ENCODE measurements around the gene UQCRH.

UQCRH gene

DNA sequence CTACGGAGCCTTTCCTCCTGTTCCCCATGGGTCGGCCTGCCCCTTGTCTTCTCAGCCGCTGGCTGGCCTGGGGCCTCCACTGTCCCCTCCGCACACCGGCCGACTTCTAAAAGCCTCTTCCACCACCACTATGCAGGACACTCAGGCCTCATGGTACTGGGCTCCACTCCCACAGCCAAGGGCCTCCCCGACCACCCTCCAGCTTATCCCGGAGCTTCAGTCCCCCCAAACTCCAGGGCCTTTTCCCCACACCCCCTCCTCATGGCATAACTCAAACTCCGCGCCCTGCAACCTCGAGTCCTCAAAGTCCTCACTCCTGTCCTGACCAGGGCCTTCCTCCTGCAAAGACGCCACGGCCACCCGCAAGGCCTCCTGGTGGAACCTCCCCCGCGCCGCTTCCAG lies 2.1 kb upstream of the UQCRH start:
- no peaks in the 10 kb centered on the region for H3K9me3 ChIP-seq (ENCODE audit: insufficient read depth, low read length)
- no peak for TF ChIP-seq SUZ12 (IDR thresholded peaks at IDR 0.05; ENCODE audit: extremely low read depth, insufficient read depth, insufficient read length)
- no peak for TF ChIP-seq YY1 (IDR thresholded peaks at IDR 0.05; ENCODE audit: insufficient read depth, insufficient read length)
- no peak for TF ChIP-seq ZNF274 (IDR thresholded peaks at IDR 0.05; ENCODE audit: low read depth, low read length)
- no peak for DNase-seq (ENCODE audit: low read depth, low spot score)

DNA sequence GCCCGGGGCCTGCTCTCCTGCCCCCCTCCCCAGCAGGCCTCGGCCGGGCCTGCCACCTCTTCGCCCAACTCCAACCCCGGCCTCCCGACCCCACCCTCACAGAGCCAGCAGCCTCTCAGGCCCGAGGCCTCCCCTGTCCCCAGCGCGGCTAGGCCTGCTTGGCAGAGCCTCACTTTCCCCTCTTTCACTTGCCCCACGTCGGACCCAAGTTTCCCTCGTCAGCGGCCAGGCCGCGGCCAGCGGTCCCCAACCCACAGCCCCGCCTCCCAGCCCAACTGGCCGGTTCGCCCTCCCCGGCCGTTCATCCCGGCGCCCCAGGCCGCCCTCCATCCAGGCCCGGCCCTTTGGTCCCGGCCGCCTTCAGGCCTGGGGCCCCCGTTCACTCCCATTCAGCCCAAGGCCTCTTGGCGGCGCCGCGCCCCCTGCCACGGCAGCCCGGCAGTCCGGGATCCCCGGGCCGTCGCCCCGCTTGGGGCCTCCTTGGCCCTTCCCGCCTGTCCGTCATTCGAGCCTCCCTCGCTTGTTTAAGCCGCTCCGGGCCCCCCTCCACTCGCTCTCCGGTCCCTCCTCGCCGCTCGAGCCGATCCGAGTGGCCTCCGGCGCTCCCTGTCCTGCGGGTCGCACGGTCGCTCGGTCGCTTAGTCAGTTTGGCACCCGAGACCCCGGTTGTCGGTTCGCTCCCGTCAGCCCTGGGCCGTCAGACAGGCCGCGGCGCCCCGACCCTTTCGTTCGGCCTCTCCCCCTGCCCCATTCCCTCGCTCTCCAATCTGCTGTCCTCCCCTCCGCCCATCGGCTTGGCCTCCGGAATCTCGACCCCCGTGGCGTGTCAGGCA lies 1.5 kb upstream of the UQCRH start:
- Histone ChIP-seq H3K36me3 (ENCODE audit: insufficient read depth, insufficient read length, low read length) (peaks cover 42% of the 10 kb centered on the region), H3K9me3 (ENCODE audit: insufficient read depth, low read length) (no peaks in the 10 kb centered on the region), H3K9ac (ENCODE audit: insufficient read length, low read depth) (peak overlapping the region; percentile 97), H3K4me3 (ENCODE audit: insufficient read length, low read depth) (peak overlapping the region; percentile 98), H3K4me1 (ENCODE audit: insufficient read depth, insufficient read length) (peaks cover 13% of the 10 kb centered on the region), H3K27me3 (ENCODE audit: insufficient read depth, insufficient read length) (no peaks in the 10 kb centered on the region)
- no peak for TF ChIP-seq ZNF274 (IDR thresholded peaks at IDR 0.05; ENCODE audit: low read depth, low read length)
- no peak for TF ChIP-seq SUZ12 (IDR thresholded peaks at IDR 0.05; ENCODE audit: extremely low read depth, insufficient read depth, insufficient read length)
- no peak for TF ChIP-seq YY1 (IDR thresholded peaks at IDR 0.05; ENCODE audit: insufficient read depth, insufficient read length)
- DNase-seq (ENCODE audit: low read depth, low spot score), result peak; percentile 63

More for the DNA sequence above, 2.1 kb upstream of the UQCRH start:
- peak overlapping the region; percentile 98 for H3K4me3 ChIP-seq (ENCODE audit: insufficient read length, low read depth)
- peaks cover 42% of the 10 kb centered on the region for H3K36me3 ChIP-seq (ENCODE audit: insufficient read depth, insufficient read length, low read length)
- no peaks in the 10 kb centered on the region for H3K27me3 ChIP-seq (ENCODE audit: insufficient read depth, insufficient read length)
- H3K9ac ChIP-seq (ENCODE audit: insufficient read length, low read depth), result peak overlapping the region; percentile 97
- peaks cover 13% of the 10 kb centered on the region for H3K4me1 ChIP-seq (ENCODE audit: insufficient read depth, insufficient read length)

GRCh38 chr1:46302641-46303037 lies 859 bp upstream of the UQCRH start:
- H3K4me3 ChIP-seq (ENCODE audit: insufficient read length, low read depth), result peak overlapping the region; percentile 98
- no peaks in the 10 kb centered on the region for H3K9me3 ChIP-seq (ENCODE audit: insufficient read depth, low read length)
- H3K27me3 ChIP-seq (ENCODE audit: insufficient read depth, insufficient read length), result no peaks in the 10 kb centered on the region
- peaks cover 15% of the 10 kb centered on the region for H3K4me1 ChIP-seq (ENCODE audit: insufficient read depth, insufficient read length)
- no peak for DNase-seq (ENCODE audit: low read depth, low spot score)
- TF ChIP-seq YY1 (IDR thresholded peaks at IDR 0.05; ENCODE audit: insufficient read depth, insufficient read length), result no peak
- TF ChIP-seq ZNF274 (IDR thresholded peaks at IDR 0.05; ENCODE audit: low read depth, low read length), result no peak
- TF ChIP-seq SUZ12 (IDR thresholded peaks at IDR 0.05; ENCODE audit: extremely low read depth, insufficient read depth, insufficient read length), result no peak
- peaks cover 42% of the 10 kb centered on the region for H3K36me3 ChIP-seq (ENCODE audit: insufficient read depth, insufficient read length, low read length)
- peak overlapping the region; percentile 97 for H3K9ac ChIP-seq (ENCODE audit: insufficient read length, low read depth)

DNA sequence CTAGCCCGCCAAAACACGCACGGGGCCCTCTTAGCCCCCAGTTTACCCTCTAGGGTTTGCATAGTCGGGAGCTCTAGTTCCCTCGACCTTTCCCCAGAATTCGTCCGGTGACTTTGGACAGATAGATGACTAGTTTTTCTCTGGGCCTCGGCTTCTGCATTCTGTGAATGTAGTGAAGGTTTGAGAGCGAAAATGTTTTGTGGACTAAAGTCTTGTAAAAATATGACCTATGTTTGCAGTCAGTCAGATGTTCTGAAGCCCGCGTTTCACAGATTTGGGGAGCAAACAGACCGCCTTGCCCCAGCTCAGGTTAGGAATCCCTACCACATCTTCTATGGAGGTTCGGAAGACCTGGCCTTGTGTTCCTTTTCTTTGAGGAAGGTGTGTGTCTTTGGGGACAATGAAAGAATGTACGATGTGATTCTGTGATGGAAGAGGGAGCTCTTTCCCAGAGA lies 401 bp downstream of the UQCRH start:
- Histone ChIP-seq H3K9me3 (ENCODE audit: insufficient read depth, low read length) (no peaks in the 10 kb centered on the region), H3K4me3 (ENCODE audit: insufficient read length, low read depth) (peak overlapping the region; percentile 98), H3K9ac (ENCODE audit: insufficient read length, low read depth) (peak overlapping the region; percentile 100), H3K27me3 (ENCODE audit: insufficient read depth, insufficient read length) (no peaks in the 10 kb centered on the region), H3K4me1 (ENCODE audit: insufficient read depth, insufficient read length) (peaks cover 13% of the 10 kb centered on the region), H3K36me3 (ENCODE audit: insufficient read depth, insufficient read length, low read length) (peaks cover 49% of the 10 kb centered on the region)
- no peak for DNase-seq (ENCODE audit: low read depth, low spot score)
- TF ChIP-seq YY1 (IDR thresholded peaks at IDR 0.05; ENCODE audit: insufficient read depth, insufficient read length) (no peak), SUZ12 (IDR thresholded peaks at IDR 0.05; ENCODE audit: extremely low read depth, insufficient read depth, insufficient read length) (no peak), ZNF274 (IDR thresholded peaks at IDR 0.05; ENCODE audit: low read depth, low read length) (no peak)

- peak overlapping the region; percentile 7 for H3K9ac ChIP-seq (ENCODE audit: insufficient read length, low read depth)
- no peak for TF ChIP-seq YY1 (IDR thresholded peaks at IDR 0.05; ENCODE audit: insufficient read depth, insufficient read length)
- TF ChIP-seq ZNF274 (IDR thresholded peaks at IDR 0.05; ENCODE audit: low read depth, low read length), result no peak
- TF ChIP-seq SUZ12 (IDR thresholded peaks at IDR 0.05; ENCODE audit: extremely low read depth, insufficient read depth, insufficient read length), result no peak
- H3K4me3 ChIP-seq (ENCODE audit: insufficient read length, low read depth), result no peak overlapping the region
- H3K27me3 ChIP-seq (ENCODE audit: insufficient read depth, insufficient read length), result no peaks in the 10 kb centered on the region
- H3K36me3 ChIP-seq (ENCODE audit: insufficient read depth, insufficient read length, low read length), result peaks cover 60% of the 10 kb centered on the region
- H3K9me3 ChIP-seq (ENCODE audit: insufficient read depth, low read length), result no peaks in the 10 kb centered on the region
- DNase-seq (ENCODE audit: low read depth, low spot score), result no peak
- peaks cover 11% of the 10 kb centered on the region for H3K4me1 ChIP-seq (ENCODE audit: insufficient read depth, insufficient read length)
These were observed 2.6 kb downstream of the UQCRH start for GRCh38 chr1:46306159-46306530.

DNA sequence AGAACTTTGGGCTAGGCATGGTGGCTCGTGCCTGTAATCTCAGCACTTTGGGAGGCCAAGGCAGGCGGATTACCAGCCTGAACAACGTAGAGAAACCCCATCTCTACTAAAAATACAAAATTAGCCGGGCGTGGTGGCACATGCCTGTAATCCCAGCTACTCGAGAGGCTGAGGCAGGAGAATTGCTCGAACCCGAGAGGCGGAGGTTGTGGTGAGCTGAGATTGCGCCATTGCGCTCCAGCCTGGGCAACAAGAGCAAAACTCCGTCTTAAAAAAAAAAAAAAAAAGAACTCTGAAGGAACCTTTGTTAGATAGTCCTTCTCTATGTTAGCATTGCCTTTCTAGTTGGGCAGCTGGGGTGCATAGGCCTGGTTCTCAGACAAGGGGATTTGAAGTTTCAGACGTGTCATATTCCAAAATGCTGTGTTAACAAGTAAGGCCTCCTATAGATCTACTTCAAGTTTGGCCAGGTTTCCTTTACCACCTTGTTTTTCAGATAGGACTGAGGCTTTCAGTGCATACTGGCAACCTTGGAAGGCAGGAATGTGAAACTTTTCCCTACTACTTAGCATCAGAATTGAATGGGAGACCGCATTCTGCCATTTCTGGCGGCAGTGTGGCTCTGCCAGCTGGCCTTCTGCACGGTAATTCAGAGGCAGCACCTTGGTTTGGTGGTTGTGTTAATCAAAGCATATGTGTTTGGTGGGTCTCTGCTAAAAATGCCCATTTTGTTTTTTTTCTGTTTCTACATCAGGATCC lies 6.1 kb downstream of the UQCRH start:
- Histone ChIP-seq H3K4me3 (ENCODE audit: insufficient read length, low read depth) (no peak overlapping the region), H3K9ac (ENCODE audit: insufficient read length, low read depth) (peak overlapping the region; percentile 25), H3K27me3 (ENCODE audit: insufficient read depth, insufficient read length) (no peaks in the 10 kb centered on the region), H3K36me3 (ENCODE audit: insufficient read depth, insufficient read length, low read length) (peaks cover 92% of the 10 kb centered on the region), H3K4me1 (ENCODE audit: insufficient read depth, insufficient read length) (peaks cover 9% of the 10 kb centered on the region), H3K9me3 (ENCODE audit: insufficient read depth, low read length) (no peaks in the 10 kb centered on the region)
- no peak for DNase-seq (ENCODE audit: low read depth, low spot score)
- TF ChIP-seq SUZ12 (IDR thresholded peaks at IDR 0.05; ENCODE audit: extremely low read depth, insufficient read depth, insufficient read length) (no peak), YY1 (IDR thresholded peaks at IDR 0.05; ENCODE audit: insufficient read depth, insufficient read length) (no peak), ZNF274 (IDR thresholded peaks at IDR 0.05; ENCODE audit: low read depth, low read length) (no peak)

GRCh38 chr1:46310321-46310720 lies 6.8 kb downstream of the UQCRH start:
- no peak for TF ChIP-seq ZNF274 (IDR thresholded peaks at IDR 0.05; ENCODE audit: low read depth, low read length)
- no peak for TF ChIP-seq YY1 (IDR thresholded peaks at IDR 0.05; ENCODE audit: insufficient read depth, insufficient read length)
- TF ChIP-seq SUZ12 (IDR thresholded peaks at IDR 0.05; ENCODE audit: extremely low read depth, insufficient read depth, insufficient read length), result no peak
- Histone ChIP-seq H3K36me3 (ENCODE audit: insufficient read depth, insufficient read length, low read length) (peaks cover 91% of the 10 kb centered on the region), H3K9ac (ENCODE audit: insufficient read length, low read depth) (no peak overlapping the region), H3K27me3 (ENCODE audit: insufficient read depth, insufficient read length) (no peaks in the 10 kb centered on the region), H3K9me3 (ENCODE audit: insufficient read depth, low read length) (no peaks in the 10 kb centered on the region), H3K4me3 (ENCODE audit: insufficient read length, low read depth) (no peak overlapping the region), H3K4me1 (ENCODE audit: insufficient read depth, insufficient read length) (peaks cover 9% of the 10 kb centered on the region)
- DNase-seq (ENCODE audit: low read depth, low spot score), result no peak

All from NT2/D1 (cell line).